HEK293 (cell line): ENCODE measurements around the gene C2orf49.

Source experiments
- CTCF ChIA-PET: fragments of 350-600 bp; formaldehyde crosslinking; extraction: SDS; loops from one replicate; lab custom pipeline; 2021; ENCODE audit warnings: antibody characterized with exemption; lab: Yijun Ruan, JAX
- POLR2A ChIA-PET: fragments of 300-600 bp; formaldehyde crosslinking; extraction: SDS; loops from one replicate; lab custom pipeline; 2020; ENCODE audit warnings: antibody characterized with exemption, inconsistent platforms; lab: Yijun Ruan, JAX
- H3K27ac ChIP-seq: fragments of 200-500 bp; sonication (Bioruptor generic); 2 replicates; pipeline ENCODE4 v1.5.1; 2014; ENCODE audit warnings: low read depth, low read length, control low read depth, inconsistent platforms; ENCODE audit errors: extremely low read depth
- H3K36me3 ChIP-seq, 2 experiments: fragments of 200-500 bp in 1 of 2; sonication (Bioruptor generic) in 1 of 2; 1 replicate in 1 of 2; 2 replicates in 1 of 2; pipeline ENCODE4 v1.5.1; 2014 to 2017; ENCODE audit warnings: inconsistent platforms in 2 of 2, low read length in 2 of 2; ENCODE audit not compliant: control insufficient read depth in 2 of 2, insufficient read depth in 1 of 2
- H3K4me1 ChIP-seq: fragments of 200-500 bp; sonication (Bioruptor generic); 2 replicates; pipeline ENCODE4 v1.5.1; 2014; ENCODE audit warnings: mild to moderate bottlenecking, low read length, inconsistent platforms; ENCODE audit not compliant: control insufficient read depth, insufficient read depth
- H3K4me3 ChIP-seq: 2 replicates; pipeline ENCODE4 v1.5.1; 2011; ENCODE audit warnings: low read depth, mild to moderate bottlenecking, control low read depth, low read length, moderate library complexity
- H3K9me3 ChIP-seq: fragments of 200-500 bp; sonication (Bioruptor generic); 2 replicates; pipeline ENCODE4 v1.5.1; 2014; ENCODE audit warnings: low read depth, low read length, inconsistent platforms; ENCODE audit not compliant: control insufficient read depth, insufficient read depth
- BCL11B ChIP-seq: fragments of 450-650 bp; formaldehyde crosslinking; IDR thresholded peaks from 2 replicates; pipeline ENCODE4 v1.5.1; 2016; ENCODE audit warnings: low read depth, missing biosample characterization, missing genetic modification characterization
- BCL6B ChIP-seq: fragments of 450-650 bp; formaldehyde crosslinking; IDR thresholded peaks from 2 replicates; pipeline ENCODE4 v1.5.1; 2017; ENCODE audit warnings: missing biosample characterization, missing genetic modification characterization
- HIC1 ChIP-seq: fragments of 450-650 bp; formaldehyde crosslinking; IDR thresholded peaks from 2 replicates; pipeline ENCODE4 v1.5.1; 2016; ENCODE audit warnings: missing biosample characterization, missing genetic modification characterization
- INSM2 ChIP-seq: fragments of 450-650 bp; formaldehyde crosslinking; IDR thresholded peaks from 2 replicates; pipeline ENCODE4 v1.5.1; 2016; ENCODE audit warnings: missing biosample characterization, missing genetic modification characterization
- PATZ1 ChIP-seq: fragments of 450-650 bp; formaldehyde crosslinking; IDR thresholded peaks from 2 replicates; pipeline ENCODE4 v1.5.1; 2016; ENCODE audit warnings: missing biosample characterization, missing genetic modification characterization
- REPIN1 ChIP-seq: fragments of 450-650 bp; formaldehyde crosslinking; IDR thresholded peaks from 2 replicates; pipeline ENCODE4 v1.5.1; 2017; ENCODE audit warnings: missing biosample characterization, missing genetic modification characterization, low read depth
- REST ChIP-seq: fragments of 450-650 bp; formaldehyde crosslinking; IDR thresholded peaks from 2 replicates; pipeline ENCODE4 v1.5.1; 2016; ENCODE audit warnings: missing biosample characterization, missing genetic modification characterization
- ZBTB11 ChIP-seq: fragments of 450-650 bp; formaldehyde crosslinking; conservative IDR thresholded peaks from 2 replicates; pipeline ENCODE4 v1.5.1; 2016; ENCODE audit warnings: low read depth, missing biosample characterization, missing genetic modification characterization
- ZNF121 ChIP-seq: fragments of 450-650 bp; formaldehyde crosslinking; IDR thresholded peaks from 2 replicates; pipeline ENCODE4 v1.5.1; 2016; ENCODE audit warnings: missing biosample characterization, missing genetic modification characterization
- ZNF157 ChIP-seq: fragments of 450-650 bp; formaldehyde crosslinking; IDR thresholded peaks from 2 replicates; pipeline ENCODE4 v1.5.1; 2016; ENCODE audit warnings: missing biosample characterization, missing genetic modification characterization
- ZNF18 ChIP-seq: fragments of 450-650 bp; formaldehyde crosslinking; IDR thresholded peaks from 2 replicates; pipeline ENCODE4 v1.5.1; 2016; ENCODE audit warnings: missing biosample characterization, missing genetic modification characterization
- ZNF211 ChIP-seq: fragments of 450-650 bp; formaldehyde crosslinking; IDR thresholded peaks from 2 replicates; pipeline ENCODE4 v1.5.1; 2016; ENCODE audit warnings: low read depth, missing biosample characterization, missing genetic modification characterization
- ZNF544 ChIP-seq: fragments of 450-650 bp; formaldehyde crosslinking; IDR thresholded peaks from 2 replicates; pipeline ENCODE4 v1.5.0; 2017; ENCODE audit warnings: missing biosample characterization, missing genetic modification characterization
- ZNF626 ChIP-seq: fragments of 450-650 bp; sonication (Bioruptor Pico); formaldehyde crosslinking; IDR thresholded peaks from 2 replicates; pipeline ENCODE4 v1.5.1; 2018; ENCODE audit warnings: missing biosample characterization, missing genetic modification characterization, inconsistent platforms
- ZNF664 ChIP-seq: fragments of 450-650 bp; formaldehyde crosslinking; IDR thresholded peaks from 2 replicates; pipeline ENCODE4 v1.5.1; 2016; ENCODE audit warnings: missing biosample characterization, missing genetic modification characterization

The C2orf49 gene

GRCh38 chr2:105376010-105376409 is 38.7 kb downstream of the C2orf49 start (continued):
- no peak for TF ChIP-seq BCL11B (tag by site-specific recombination)
- TF ChIP-seq ZNF664, result no peak
- no peak for TF ChIP-seq ZNF626 (tag by site-specific recombination)
- no peak for TF ChIP-seq INSM2 (tag by site-specific recombination)
- TF ChIP-seq REPIN1 (tag by site-specific recombination), result no peak
- TF ChIP-seq ZNF157 (tag by site-specific recombination), result no peak
- no peak for TF ChIP-seq ZNF121 (tag by site-specific recombination)
- no peak for TF ChIP-seq ZNF544 (tag by site-specific recombination)
- TF ChIP-seq ZNF18 (tag by site-specific recombination), result no peak

GRCh38 chr2:105376789-105377240 is 39.5 kb downstream of the C2orf49 start:
- CTCF ChIA-PET, result no interaction called here
- Histone ChIP-seq H3K4me1 (no peaks in the 10 kb centered on the region), H3K4me3 (no peak overlapping the region), H3K36me3 (peaks cover 8 to 64% of the 10 kb centered on the region in 2 experiments), H3K9me3 (no peaks in the 10 kb centered on the region), H3K27ac (no peak overlapping the region)
- TF ChIP-seq ZBTB11 (tag by site-specific recombination) (no peak), PATZ1 (no peak), REST (tag by site-specific recombination) (no peak), HIC1 (tag by site-specific recombination) (no peak), ZNF211 (tag by site-specific recombination) (no peak), BCL6B (tag by site-specific recombination) (no peak)
- POLR2A ChIA-PET, result no interaction called here
